ENCODE results near the gene COPS6.

COPS6 gene

GRCh38 chr7:100087055-100087750, 1.6 kb upstream of the COPS6 start:
- ChIA-PET POLR2A (interaction anchor here (7.9 kb wide), 1 partner anchor 13 kb away, joined by 115 read pairs; the partner anchor contains the start of genes AP4M1 and MCM7), CTCF (no interaction called here)
- Histone ChIP-seq H3K9me3 (ENCODE audit: control insufficient read depth, insufficient read depth, low read depth, low read length) (no peaks in the 10 kb centered on the region), H3K4me1 (ENCODE audit: control insufficient read depth, insufficient read depth, low read length) (peaks cover 8% of the 10 kb centered on the region), H3K4me3 (ENCODE audit: low read depth, low read length) (no peak overlapping the region), H3K36me3 (ENCODE audit: control insufficient read depth in 2 of 2, insufficient read depth in 1 of 2, low read length in 2 of 2) (peaks cover 8 to 20% of the 10 kb centered on the region in 2 experiments), H3K27ac (ENCODE audit: extremely low read depth, low read depth, low read length) (no peak overlapping the region)
- no peak for TF ChIP-seq ZNF785 (tag by site-specific recombination; IDR thresholded peaks at IDR 0.05)
- TF ChIP-seq ZNF19 (tag by site-specific recombination; IDR thresholded peaks at IDR 0.05; ENCODE audit: low read depth): no peak
- TF ChIP-seq ZNF549 (tag by site-specific recombination; IDR thresholded peaks at IDR 0.05): no peak
- no peak for TF ChIP-seq ZNF354C (tag by site-specific recombination; IDR thresholded peaks at IDR 0.05; ENCODE audit: borderline replicate concordance, low read depth)

- ChIA-PET CTCF (interaction anchor here (0.6 kb wide), 1 partner anchor 308 kb away, joined by 3 read pairs; no protein-coding TSS in a partner anchor), POLR2A (interaction anchor here (0.7 to 7.9 kb wide), 2 partner anchors 13 to 39 kb away, joined by 3 to 115 read pairs; partner anchors contain the start of genes AP4M1, MBLAC1 and MCM7)
- peaks cover 8 to 30% of the 10 kb centered on the region in 2 experiments for H3K36me3 ChIP-seq (ENCODE audit: control insufficient read depth in 2 of 2, insufficient read depth in 1 of 2, low read length in 2 of 2)
- peaks cover 8% of the 10 kb centered on the region for H3K4me1 ChIP-seq (ENCODE audit: control insufficient read depth, insufficient read depth, low read length)
- H3K27ac ChIP-seq (ENCODE audit: extremely low read depth, low read depth, low read length): peak overlapping the region; percentile 79
- H3K9me3 ChIP-seq (ENCODE audit: control insufficient read depth, insufficient read depth, low read depth, low read length): no peaks in the 10 kb centered on the region
- TF ChIP-seq ZNF121 (tag by site-specific recombination; IDR thresholded peaks at IDR 0.05) (peak; percentile 96), ZBTB26 (tag by site-specific recombination; optimal IDR thresholded peaks at IDR 0.05) (no peak), ZNF785 (tag by site-specific recombination; IDR thresholded peaks at IDR 0.05) (no peak)
- peak overlapping the region; percentile 86 for H3K4me3 ChIP-seq (ENCODE audit: low read depth, low read length)
Measured at GRCh38 chr7:100088095-100088620, 611 bp upstream of the COPS6 start.

- POLR2A ChIA-PET: interaction anchor here (1.7 to 7.9 kb wide), 2 partner anchors 11 to 37 kb away, joined by 3 to 115 read pairs; partner anchors contain the start of genes AP4M1, MBLAC1 and MCM7
- CTCF ChIA-PET: interaction anchor here (0.6 to 1.3 kb wide), 3 partner anchors 11 to 317 kb away, joined by 3 to 4 read pairs (median 4); partner anchors contain the start of gene MCM7
- Histone ChIP-seq H3K36me3 (ENCODE audit: control insufficient read depth in 2 of 2, insufficient read depth in 1 of 2, low read length in 2 of 2) (peaks cover 13 to 44% of the 10 kb centered on the region in 2 experiments), H3K9me3 (ENCODE audit: control insufficient read depth, insufficient read depth, low read depth, low read length) (no peaks in the 10 kb centered on the region), H3K27ac (ENCODE audit: extremely low read depth, low read depth, low read length) (peak overlapping the region; percentile 79), H3K4me1 (ENCODE audit: control insufficient read depth, insufficient read depth, low read length) (peaks cover 8% of the 10 kb centered on the region), H3K4me3 (ENCODE audit: low read depth, low read length) (peak overlapping the region; percentile 86)
- TF ChIP-seq ZNF391 (tag by site-specific recombination; IDR thresholded peaks at IDR 0.05; ENCODE audit: borderline replicate concordance, low read depth) (peak; percentile 17; the same call in 1 of the 2 replicates), HIC1 (tag by site-specific recombination; IDR thresholded peaks at IDR 0.05) (peak; percentile 42; the same call in 1 of the 2 replicates), ZNF394 (tag by site-specific recombination; IDR thresholded peaks at IDR 0.05; ENCODE audit: borderline replicate concordance) (peak; percentile 90), ZNF169 (tag by site-specific recombination; IDR thresholded peaks at IDR 0.05) (no peak), ZNF529 (tag by site-specific recombination; IDR thresholded peaks at IDR 0.05; ENCODE audit: insufficient replicate concordance) (no peak), ZNF623 (tag by site-specific recombination; IDR thresholded peaks at IDR 0.05) (no peak), ZBTB6 (tag by site-specific recombination; IDR thresholded peaks at IDR 0.05) (no peak), PRDM1 (tag by site-specific recombination; IDR thresholded peaks at IDR 0.05) (peak; percentile 92), ZFHX2 (tag by site-specific recombination; conservative IDR thresholded peaks at IDR 0.05) (peak; percentile 62), KLF1 (tag by site-specific recombination; IDR thresholded peaks at IDR 0.05) (peak; percentile 61), ZBTB17 (tag by site-specific recombination; IDR thresholded peaks at IDR 0.05) (peak; percentile 93), HOXA7 (CRISPR knock-in tag; IDR thresholded peaks at IDR 0.05; ENCODE audit: borderline replicate concordance) (no peak), WT1 (tag by site-specific recombination; IDR thresholded peaks at IDR 0.05) (peak; percentile 31; the same call in 1 of the 2 replicates), GLIS1 (tag by site-specific recombination; IDR thresholded peaks at IDR 0.05) (peak; percentile 59), KLF17 (tag by site-specific recombination; IDR thresholded peaks at IDR 0.05) (peak; percentile 18; the same call in 1 of the 2 replicates), IKZF3 (tag by site-specific recombination; IDR thresholded peaks at IDR 0.05) (peak; percentile 52; the same call in 1 of the 2 replicates)
Measured at GRCh38 chr7:100089458-100090196, 858 bp downstream of the COPS6 start.

Data from HEK293 (cell line).